H9 (cell line): ENCODE results near the gene RNPEPL1. TPM values are rescaled to one million over a fixed set of nuclear protein-coding genes. Genes with fewer than 3 reads are reported as not detected.

ENCODE experiments used
- DNase-seq: peaks from one replicate; pipeline ENCODE4 v3.0.0-alpha.2; 2017
- H2AFZ ChIP-seq: one replicate; pipeline ENCODE4 v1.6.1; 2013; ENCODE audit warnings: mild to moderate bottlenecking, low read length, control low read depth, moderate library complexity
- H2AK5ac ChIP-seq: 2 replicates; pipeline ENCODE4 v1.6.1; 2013; ENCODE audit warnings: low read length, control low read depth, mixed read lengths; ENCODE audit not compliant: insufficient read length
- H2BK120ac ChIP-seq: one replicate; pipeline ENCODE4 v1.6.1; 2013; ENCODE audit warnings: low read depth, mild to moderate bottlenecking, low read length, control low read depth, inconsistent platforms; ENCODE audit not compliant: poor library complexity, severe bottlenecking
- H2BK12ac ChIP-seq: 2 replicates; pipeline ENCODE4 v1.6.1; 2013; ENCODE audit warnings: low read length, control low read depth, mixed read lengths, low read depth; ENCODE audit not compliant: insufficient read length
- H2BK15ac ChIP-seq: 2 replicates; pipeline ENCODE4 v1.6.1; 2013; ENCODE audit warnings: low read depth, low read length, control low read depth
- H2BK20ac ChIP-seq: one replicate; pipeline ENCODE4 v1.6.1; 2013; ENCODE audit warnings: low read depth, mild to moderate bottlenecking, low read length, control low read depth, inconsistent platforms; ENCODE audit not compliant: poor library complexity, severe bottlenecking
- H2BK5ac ChIP-seq: 2 replicates; pipeline ENCODE4 v1.6.1; 2013; ENCODE audit warnings: low read length, control low read depth, mixed read lengths; ENCODE audit not compliant: insufficient read length
- H3K14ac ChIP-seq: 2 replicates; pipeline ENCODE4 v1.6.1; 2013; ENCODE audit warnings: low read length, control low read depth; ENCODE audit not compliant: insufficient read depth
- H3K18ac ChIP-seq: 2 replicates; pipeline ENCODE4 v1.6.1; 2013; ENCODE audit warnings: low read depth, mild to moderate bottlenecking, mixed read lengths, low read length, control low read depth; ENCODE audit not compliant: insufficient read length
- H3K23ac ChIP-seq: 2 replicates; pipeline ENCODE4 v1.6.1; 2013; ENCODE audit warnings: low read length, control low read depth, mixed read lengths, low read depth; ENCODE audit not compliant: insufficient read length
- H3K23me2 ChIP-seq: 2 replicates; pipeline ENCODE4 v1.6.1; 2013; ENCODE audit warnings: low read depth, mild to moderate bottlenecking, mixed read lengths, low read length, control low read depth; ENCODE audit not compliant: insufficient read length, poor library complexity, severe bottlenecking
- H3K27ac ChIP-seq: 2 replicates; pipeline ENCODE4 v1.5.1; 2013; ENCODE audit warnings: low read length, control low read depth, mixed read lengths, low read depth; ENCODE audit not compliant: insufficient read length
- H3K27me3 ChIP-seq: 2 replicates; pipeline ENCODE4 v1.6.1; 2013; ENCODE audit warnings: low read length, control low read depth, inconsistent platforms; ENCODE audit not compliant: insufficient read depth
- H3K4ac ChIP-seq: 2 replicates; pipeline ENCODE4 v1.6.1; 2013; ENCODE audit warnings: low read depth, mild to moderate bottlenecking, control low read depth, inconsistent platforms, low read length, moderate library complexity
- H3K4me1 ChIP-seq: 2 replicates; pipeline ENCODE4 v1.6.1; 2013; ENCODE audit warnings: low read length, control low read depth, inconsistent platforms; ENCODE audit not compliant: insufficient read depth
- H3K4me2 ChIP-seq: 2 replicates; pipeline ENCODE4 v1.6.1; 2013; ENCODE audit warnings: low read length, control low read depth, mixed read lengths; ENCODE audit not compliant: insufficient read length, insufficient read depth
- H3K56ac ChIP-seq: 2 replicates; pipeline ENCODE4 v1.6.1; 2013; ENCODE audit warnings: low read depth, mild to moderate bottlenecking, mixed read lengths, low read length, control low read depth; ENCODE audit not compliant: insufficient read length
- H3K79me1 ChIP-seq: 2 replicates; pipeline ENCODE4 v1.6.1; 2013; ENCODE audit warnings: low read depth, mild to moderate bottlenecking, moderate library complexity, low read length, control low read depth, inconsistent platforms; ENCODE audit not compliant: insufficient read depth, poor library complexity, severe bottlenecking
- H3K79me2 ChIP-seq: 2 replicates; pipeline ENCODE4 v1.6.1; 2013; ENCODE audit warnings: low read length, control low read depth, inconsistent platforms; ENCODE audit not compliant: insufficient read depth
- H3K9ac ChIP-seq: 2 replicates; pipeline ENCODE4 v1.6.1; 2013; ENCODE audit warnings: low read length, control low read depth, mixed read lengths; ENCODE audit not compliant: insufficient read length; ENCODE audit errors: extremely low read depth
- H3K9me3 ChIP-seq: one replicate; pipeline ENCODE4 v1.6.1; 2013; ENCODE audit warnings: low read depth, low read length, inconsistent platforms; ENCODE audit not compliant: control insufficient read depth
- H3T11ph ChIP-seq: one replicate; pipeline ENCODE4 v1.6.1; 2013; ENCODE audit warnings: mild to moderate bottlenecking, low read length, control low read depth, inconsistent platforms
- H4K20me1 ChIP-seq: one replicate; pipeline ENCODE4 v1.6.1; 2013; ENCODE audit not compliant: control insufficient read depth, insufficient read length, insufficient read depth
- H4K5ac ChIP-seq: 2 replicates; pipeline ENCODE4 v1.6.1; 2013; ENCODE audit warnings: low read depth, mild to moderate bottlenecking, mixed read lengths, low read length, control low read depth; ENCODE audit not compliant: insufficient read length
- H4K8ac ChIP-seq: replicated peaks from 2 replicates; pipeline ENCODE4 v1.6.1; 2013; ENCODE audit warnings: low read length, control low read depth, mixed read lengths, low read depth; ENCODE audit not compliant: insufficient read length
- H4K91ac ChIP-seq: 2 replicates; pipeline ENCODE4 v1.6.1; 2013; ENCODE audit warnings: low read depth, mild to moderate bottlenecking, moderate library complexity, mixed read lengths, low read length, control low read depth; ENCODE audit not compliant: insufficient read length
- H3K27ac Mint-ChIP-seq, 3 experiments: 2 replicates in 2 of 3; 3 replicates in 1 of 3; pipeline ENCODE4 v1.8.0; 2020 to 2021; ENCODE audit warnings: mixed read lengths in 3 of 3, mild to moderate bottlenecking in 1 of 3, moderate library complexity in 1 of 3
- H3K27me3 Mint-ChIP-seq: 2 replicates; pipeline ENCODE4 v1.8.0; 2021; ENCODE audit warnings: low read depth, mild to moderate bottlenecking, moderate library complexity, mixed read lengths
- H3K36me3 Mint-ChIP-seq, 3 experiments: 2 replicates in 2 of 3; 3 replicates in 1 of 3; pipeline ENCODE4 v1.8.0; 2020 to 2021; ENCODE audit warnings: low read depth in 3 of 3, mixed read lengths in 3 of 3; ENCODE audit not compliant: insufficient read depth in 1 of 3
- H3K4me1 Mint-ChIP-seq, 2 experiments: 2 replicates each; pipeline ENCODE4 v1.8.0; 2020; ENCODE audit warnings: mixed read lengths in 2 of 2
- H3K4me3 Mint-ChIP-seq, 2 experiments: 2 replicates in 1 of 2; 3 replicates in 1 of 2; pipeline ENCODE4 v1.8.0; 2020 to 2021; ENCODE audit warnings: mild to moderate bottlenecking in 2 of 2, mixed read lengths in 2 of 2, moderate library complexity in 1 of 2
- H3K9me3 Mint-ChIP-seq, 2 experiments: 2 replicates in 1 of 2; 3 replicates in 1 of 2; pipeline ENCODE4 v1.8.0; 2020; ENCODE audit warnings: mild to moderate bottlenecking in 2 of 2, mixed read lengths in 2 of 2, moderate library complexity in 1 of 2
- WGBS: extraction: QIAGEN DNeasy Blood & Tissue Kit; methylation state at CpG from one replicate; pipeline ENCODE4 v1.1.7; 2013; ENCODE audit warnings: missing lambda C conversion rate, low lambda C conversion rate, mixed read lengths; ENCODE audit not compliant: insufficient read length; ENCODE audit errors: extremely low coverage; 5-methylcytosine and 5-hydroxymethylcytosine counted together
- total RNA-seq: library from RNA; stranded (reverse); gene quantifications from 2 replicates; pipeline ENCODE4 v1.2.1, GENCODE V29; 2021
- TF ChIP-seq, protein P1 (sequence below): fragments of 200-600 bp; sonication (generic); conservative IDR thresholded peaks from 3 replicates; pipeline ENCODE4 v1.8.0; 2021; ENCODE audit warnings: antibody characterized with exemption, mild to moderate bottlenecking

Gene RNPEPL1
- total RNA-seq, 1 experiment from 2014 or later: 22.5 TPM

DNA sequence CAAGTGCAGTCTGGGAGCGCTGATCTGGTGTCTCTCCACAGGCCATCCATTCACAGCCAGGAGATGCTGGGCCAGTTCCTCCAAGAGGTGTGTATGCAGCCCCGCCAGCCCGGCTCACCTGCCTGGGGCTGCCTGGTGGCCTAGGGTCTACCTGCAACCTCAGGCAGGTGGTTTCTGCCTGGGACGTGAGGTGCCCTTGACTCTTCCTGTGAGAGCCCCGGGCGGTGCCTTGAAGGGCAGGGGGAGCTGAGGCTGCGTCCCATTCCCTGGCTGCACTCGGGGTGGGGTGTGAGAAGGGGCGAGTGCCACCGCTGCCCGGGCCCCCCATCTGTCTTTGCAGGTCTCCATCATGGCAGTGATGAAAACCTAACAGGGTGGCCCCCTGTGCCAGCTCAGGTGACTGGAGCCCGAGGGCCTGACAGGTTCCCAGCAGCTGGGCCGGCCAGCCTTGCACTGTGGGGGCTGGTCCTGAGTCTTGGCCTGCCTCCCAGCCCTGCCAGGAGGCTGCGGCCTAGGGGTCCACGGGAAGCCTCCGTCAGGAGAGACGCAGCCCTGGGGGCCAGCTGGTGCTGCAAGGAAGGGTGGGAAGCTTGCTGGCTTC is 30.1 kb downstream of the RNPEPL1 start:
- peaks cover 0 to 13% (median 0%) of the 10 kb centered on the region in 3 experiments; a peak in 3 of 7 replicates for H3K36me3 Mint-ChIP-seq

More for the DNA sequence above, 30.1 kb downstream of the RNPEPL1 start:
- Histone ChIP-seq H3K14ac (no peak overlapping the region), H3K23ac (no peak overlapping the region), H3K9ac (no peak overlapping the region), H3K4me1 (no peaks in the 10 kb centered on the region), H3K4ac (no peak overlapping the region), H2AK5ac (no peak overlapping the region), H2BK120ac (no peak overlapping the region), H4K8ac (no peak overlapping the region), H3K56ac (no peak overlapping the region), H4K20me1 (no peaks in the 10 kb centered on the region), H3K27ac (no peak overlapping the region), H2BK5ac (no peak overlapping the region), H3K27me3 (no peaks in the 10 kb centered on the region), H2BK15ac (no peak overlapping the region), H3K4me2 (no peak overlapping the region), H2BK20ac (no peak overlapping the region), H2AFZ (no peak overlapping the region), H3K79me1 (no peaks in the 10 kb centered on the region), H4K5ac (no peak overlapping the region), H3K18ac (no peak overlapping the region), H3K9me3 (no peaks in the 10 kb centered on the region), H3K23me2 (no peaks in the 10 kb centered on the region), H2BK12ac (no peak overlapping the region), H4K91ac (no peak overlapping the region), H3K79me2 (no peaks in the 10 kb centered on the region), H3T11ph (no peak overlapping the region)
- no peaks in the 10 kb centered on the region for H3K4me1 Mint-ChIP-seq
- DNase-seq: no peak
- H3K4me3 Mint-ChIP-seq: no peak overlapping the region
- no CpG with 5 or more reads among the region's 17 CpGs for WGBS
- H3K27me3 Mint-ChIP-seq: no peaks in the 10 kb centered on the region
- TF ChIP-seq, protein P1, sequence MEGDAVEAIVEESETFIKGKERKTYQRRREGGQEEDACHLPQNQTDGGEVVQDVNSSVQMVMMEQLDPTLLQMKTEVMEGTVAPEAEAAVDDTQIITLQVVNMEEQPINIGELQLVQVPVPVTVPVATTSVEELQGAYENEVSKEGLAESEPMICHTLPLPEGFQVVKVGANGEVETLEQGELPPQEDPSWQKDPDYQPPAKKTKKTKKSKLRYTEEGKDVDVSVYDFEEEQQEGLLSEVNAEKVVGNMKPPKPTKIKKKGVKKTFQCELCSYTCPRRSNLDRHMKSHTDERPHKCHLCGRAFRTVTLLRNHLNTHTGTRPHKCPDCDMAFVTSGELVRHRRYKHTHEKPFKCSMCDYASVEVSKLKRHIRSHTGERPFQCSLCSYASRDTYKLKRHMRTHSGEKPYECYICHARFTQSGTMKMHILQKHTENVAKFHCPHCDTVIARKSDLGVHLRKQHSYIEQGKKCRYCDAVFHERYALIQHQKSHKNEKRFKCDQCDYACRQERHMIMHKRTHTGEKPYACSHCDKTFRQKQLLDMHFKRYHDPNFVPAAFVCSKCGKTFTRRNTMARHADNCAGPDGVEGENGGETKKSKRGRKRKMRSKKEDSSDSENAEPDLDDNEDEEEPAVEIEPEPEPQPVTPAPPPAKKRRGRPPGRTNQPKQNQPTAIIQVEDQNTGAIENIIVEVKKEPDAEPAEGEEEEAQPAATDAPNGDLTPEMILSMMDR: no peak
- H3K27ac Mint-ChIP-seq: no peak overlapping the region
- no peaks in the 10 kb centered on the region for H3K9me3 Mint-ChIP-seq
